Measurements from ENCODE around the gene SPIB.
"Not testable (repeated sequence)": the region's sequence is repeated elsewhere in the genome, so short reads cannot be mapped to it uniquely, and the experiment has no call there.

Gene SPIB

GRCh38 chr19:50465000-50465399 is 46.3 kb downstream of the SPIB start:
- Histone ChIP-seq H3K27me3 (peaks cover 20% of the 10 kb centered on the region), H3K27ac (no peak overlapping the region), H3K9me3 (no peaks in the 10 kb centered on the region), H3K36me3 (no peaks in the 10 kb centered on the region), H3K4me3 (ENCODE audit: low read depth in 1 of 2, low read length in 1 of 2) (no peak overlapping the region), H3K4me1 (ENCODE audit: control insufficient read depth in 1 of 2, insufficient read depth in 1 of 2, low read depth in 1 of 2, low read length in 1 of 2) (no peaks in the 10 kb centered on the region)
- TF ChIP-seq CTCF (IDR thresholded peaks at IDR 0.05) = no peak

DNA sequence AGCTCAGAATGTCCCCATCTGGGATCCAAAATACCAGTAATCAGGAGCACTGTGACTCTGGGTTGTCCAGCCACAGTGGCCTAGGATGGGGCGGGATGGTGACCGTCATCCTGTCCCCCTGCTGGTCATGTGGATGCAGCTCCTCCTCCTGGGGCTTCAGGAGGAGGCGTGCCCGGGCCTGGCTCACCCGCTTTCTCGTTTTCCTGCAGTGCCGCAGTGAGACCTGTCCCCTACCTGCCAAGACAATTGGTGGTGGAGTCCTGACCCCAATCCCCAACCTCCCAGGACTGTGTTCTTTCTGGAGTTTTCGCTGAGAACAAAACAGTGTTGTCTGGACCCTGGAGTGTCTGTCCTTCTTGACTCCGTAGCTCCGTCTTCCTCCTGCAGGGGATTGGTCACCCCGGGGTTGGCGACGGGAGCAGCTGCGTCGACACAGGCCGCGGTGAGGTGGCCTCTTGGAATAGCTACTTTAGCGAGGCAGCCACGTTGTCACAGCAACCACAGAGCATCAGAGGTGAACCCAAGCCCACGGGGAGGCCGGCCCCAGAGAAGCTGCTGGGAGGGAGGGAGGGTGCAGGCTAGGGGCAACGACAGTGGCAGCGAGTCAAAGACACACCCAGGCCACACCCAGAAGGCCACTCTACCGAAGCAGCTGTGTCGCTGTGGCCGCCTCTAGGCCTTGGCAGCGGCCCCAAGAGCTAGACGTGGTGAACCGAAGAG is 47.4 kb downstream of the SPIB start:
- Histone ChIP-seq H3K4me3 (ENCODE audit: low read depth in 1 of 2, low read length in 1 of 2) (no peak overlapping the region), H3K4me1 (ENCODE audit: control insufficient read depth in 1 of 2, insufficient read depth in 1 of 2, low read depth in 1 of 2, low read length in 1 of 2) (no peaks in the 10 kb centered on the region), H3K36me3 (no peaks in the 10 kb centered on the region), H3K9me3 (no peaks in the 10 kb centered on the region), H3K27ac (no peak overlapping the region), H3K27me3 (peaks cover 8% of the 10 kb centered on the region)
- no peak for TF ChIP-seq CTCF (IDR thresholded peaks at IDR 0.05)

GRCh38 chr19:50466706-50467039 is 47.9 kb downstream of the SPIB start:
- peaks cover 3% of the 10 kb centered on the region for H3K27me3 ChIP-seq
- no peaks in the 10 kb centered on the region for H3K36me3 ChIP-seq
- no peaks in the 10 kb centered on the region for H3K9me3 ChIP-seq
- H3K4me3 ChIP-seq (ENCODE audit: low read depth in 1 of 2, low read length in 1 of 2) = no peak overlapping the region
- no peak overlapping the region for H3K27ac ChIP-seq
- no peaks in the 10 kb centered on the region for H3K4me1 ChIP-seq (ENCODE audit: control insufficient read depth in 1 of 2, insufficient read depth in 1 of 2, low read depth in 1 of 2, low read length in 1 of 2)
- no peak for TF ChIP-seq CTCF (IDR thresholded peaks at IDR 0.05)

- H3K4me1 ChIP-seq (ENCODE audit: control insufficient read depth in 1 of 2, insufficient read depth in 1 of 2, low read depth in 1 of 2, low read length in 1 of 2) = no peaks in the 10 kb centered on the region
- no peaks in the 10 kb centered on the region for H3K27me3 ChIP-seq
- TF ChIP-seq CTCF (IDR thresholded peaks at IDR 0.05) = no peak
- no peak overlapping the region for H3K27ac ChIP-seq
- no peak overlapping the region for H3K4me3 ChIP-seq (ENCODE audit: low read depth in 1 of 2, low read length in 1 of 2)
- H3K36me3 ChIP-seq = no peaks in the 10 kb centered on the region
- no peaks in the 10 kb centered on the region for H3K9me3 ChIP-seq
Measured at GRCh38 chr19:50467566-50467965, 48.8 kb downstream of the SPIB start.

GRCh38 chr19:50468818-50469217 is 50.1 kb downstream of the SPIB start:
- H3K27me3 ChIP-seq = no peaks in the 10 kb centered on the region
- TF ChIP-seq CTCF (IDR thresholded peaks at IDR 0.05) = no peak
- H3K36me3 ChIP-seq = no peaks in the 10 kb centered on the region
- no peak overlapping the region for H3K27ac ChIP-seq
- H3K9me3 ChIP-seq = no peaks in the 10 kb centered on the region
- no peak overlapping the region for H3K4me3 ChIP-seq (ENCODE audit: low read depth in 1 of 2, low read length in 1 of 2)
- H3K4me1 ChIP-seq (ENCODE audit: control insufficient read depth in 1 of 2, insufficient read depth in 1 of 2, low read depth in 1 of 2, low read length in 1 of 2) = no peaks in the 10 kb centered on the region

DNA sequence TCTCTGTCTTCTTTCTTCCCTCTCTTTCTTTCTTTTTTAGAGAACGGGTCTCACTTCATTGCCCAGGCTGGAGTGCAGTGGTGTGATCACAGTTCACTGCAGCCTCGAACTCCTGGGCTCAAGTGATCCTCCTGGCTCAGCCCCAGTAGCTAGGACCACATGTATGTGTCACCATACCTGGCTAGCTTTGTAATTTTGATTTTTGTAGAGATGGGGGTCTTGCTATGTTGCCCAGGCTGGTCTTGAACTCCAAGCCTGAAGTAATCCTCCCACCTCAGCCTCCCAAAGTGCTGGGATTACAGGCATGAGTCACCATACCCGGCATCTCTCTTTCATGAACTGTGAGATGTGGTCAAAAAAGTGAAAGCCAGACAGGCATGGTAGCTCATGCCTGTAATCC is 54.6 kb downstream of the SPIB start:
- peaks cover 8 to 13% of the 10 kb centered on the region in 2 experiments for H3K4me1 ChIP-seq (ENCODE audit: control insufficient read depth in 1 of 2, insufficient read depth in 1 of 2, low read depth in 1 of 2, low read length in 1 of 2)
- not testable (repeated sequence) for H3K27me3 ChIP-seq; H3K4me3 ChIP-seq (ENCODE audit: low read depth in 1 of 2, low read length in 1 of 2); H3K9me3 ChIP-seq; H3K36me3 ChIP-seq; H3K27ac ChIP-seq
